Measurements from ENCODE around the gene PRODH. TPM values are rescaled to one million over a fixed set of nuclear protein-coding genes. Genes with fewer than 3 reads are reported as not detected.
A peak's percentile ranks its signal among the peaks of the same experiment; 100 is the strongest.
"Not testable (repeated sequence)": the region's sequence is repeated elsewhere in the genome, so short reads cannot be mapped to it uniquely, and the experiment has no call there.

PRODH gene
- total RNA-seq, 2 donors from 2014 or later = 0.76 to 1.1 TPM

- ATAC-seq (replicated peaks in 1 of 2) = peak; percentile 73 to 77
- H3K36me3 Mint-ChIP-seq (ENCODE audit: insufficient read depth in 2 of 2) = not testable (repeated sequence)
Observed at GRCh38 chr22:18954303-18954989, 18.4 kb upstream of the PRODH start.

GRCh38 chr22:18953128-18953527 lies 17.0 kb upstream of the PRODH start:
- not testable (repeated sequence) for H3K4me3 Mint-ChIP-seq; H3K27me3 Mint-ChIP-seq (ENCODE audit: low read depth); H3K36me3 Mint-ChIP-seq (ENCODE audit: insufficient read depth in 2 of 2); H3K27ac Mint-ChIP-seq; ATAC-seq (replicated peaks in 1 of 2); H3K9me3 Mint-ChIP-seq; DNase-seq; H3K4me1 Mint-ChIP-seq (ENCODE audit: low read depth)

More at GRCh38 chr22:18954303-18954989, 18.4 kb upstream of the PRODH start:
- H3K27ac Mint-ChIP-seq; H3K9me3 Mint-ChIP-seq; H3K4me1 Mint-ChIP-seq (ENCODE audit: low read depth); H3K4me3 Mint-ChIP-seq; H3K27me3 Mint-ChIP-seq (ENCODE audit: low read depth): not testable (repeated sequence)
- peak; percentile 61 to 75 for DNase-seq

- Mint-ChIP-seq H3K27ac (no peak overlapping the region), H3K4me1 (ENCODE audit: low read depth) (no peaks in the 10 kb centered on the region), H3K27me3 (ENCODE audit: low read depth) (peaks cover 9% of the 10 kb centered on the region), H3K4me3 (no peak overlapping the region), H3K9me3 (no peaks in the 10 kb centered on the region), H3K36me3 (ENCODE audit: insufficient read depth in 2 of 2) (no peaks in the 10 kb centered on the region)
- no peak for DNase-seq
- ATAC-seq (replicated peaks in 1 of 2) = no peak
Observed at GRCh38 chr22:18952022-18952421, 15.9 kb upstream of the PRODH start.

- Mint-ChIP-seq H3K27ac (no peak overlapping the region), H3K27me3 (ENCODE audit: low read depth) (peaks cover 9% of the 10 kb centered on the region), H3K4me1 (ENCODE audit: low read depth) (no peaks in the 10 kb centered on the region), H3K9me3 (no peaks in the 10 kb centered on the region), H3K4me3 (no peak overlapping the region), H3K36me3 (ENCODE audit: insufficient read depth in 2 of 2) (no peaks in the 10 kb centered on the region)
- DNase-seq (no peak), ATAC-seq (replicated peaks in 1 of 2) (no peak)
Observed at GRCh38 chr22:18950141-18950540, 14.0 kb upstream of the PRODH start.

GRCh38 chr22:18947905-18948304 lies 11.8 kb upstream of the PRODH start:
- ATAC-seq (replicated peaks in 1 of 2) (no peak), DNase-seq (no peak)
- H3K27ac Mint-ChIP-seq = no peak overlapping the region
- H3K36me3 Mint-ChIP-seq (ENCODE audit: insufficient read depth in 2 of 2) = no peaks in the 10 kb centered on the region
- peaks cover 9% of the 10 kb centered on the region for H3K27me3 Mint-ChIP-seq (ENCODE audit: low read depth)
- no peak overlapping the region for H3K4me3 Mint-ChIP-seq
- H3K4me1 Mint-ChIP-seq (ENCODE audit: low read depth) = no peaks in the 10 kb centered on the region
- H3K9me3 Mint-ChIP-seq = no peaks in the 10 kb centered on the region

- not testable (repeated sequence) for H3K27me3 Mint-ChIP-seq (ENCODE audit: low read depth); H3K4me1 Mint-ChIP-seq (ENCODE audit: low read depth); DNase-seq
Observed at GRCh38 chr22:18947105-18947504, 11.0 kb upstream of the PRODH start.

GRCh38 chr22:18938691-18939090 lies 2.6 kb upstream of the PRODH start:
- not testable (repeated sequence) for H3K36me3 Mint-ChIP-seq (ENCODE audit: insufficient read depth in 2 of 2); H3K27me3 Mint-ChIP-seq (ENCODE audit: low read depth); H3K4me1 Mint-ChIP-seq (ENCODE audit: low read depth); ATAC-seq (replicated peaks in 1 of 2); DNase-seq; H3K4me3 Mint-ChIP-seq; H3K27ac Mint-ChIP-seq; H3K9me3 Mint-ChIP-seq

More at GRCh38 chr22:18947105-18947504, 11.0 kb upstream of the PRODH start:
- not testable (repeated sequence) for H3K4me3 Mint-ChIP-seq; H3K27ac Mint-ChIP-seq; H3K9me3 Mint-ChIP-seq; ATAC-seq (replicated peaks in 1 of 2); H3K36me3 Mint-ChIP-seq (ENCODE audit: insufficient read depth in 2 of 2)

- not testable (repeated sequence) for H3K36me3 Mint-ChIP-seq (ENCODE audit: insufficient read depth in 2 of 2); H3K4me1 Mint-ChIP-seq (ENCODE audit: low read depth); H3K4me3 Mint-ChIP-seq
Observed at GRCh38 chr22:18934688-18935087, 1.4 kb downstream of the PRODH start.

GRCh38 chr22:18933914-18934313 lies 2.2 kb downstream of the PRODH start:
- Mint-ChIP-seq H3K4me3 (no peak overlapping the region), H3K4me1 (ENCODE audit: low read depth) (no peaks in the 10 kb centered on the region)

More at GRCh38 chr22:18934688-18935087, 1.4 kb downstream of the PRODH start:
- ATAC-seq (replicated peaks in 1 of 2); DNase-seq; H3K9me3 Mint-ChIP-seq; H3K27ac Mint-ChIP-seq; H3K27me3 Mint-ChIP-seq (ENCODE audit: low read depth): not testable (repeated sequence)

GRCh38 chr22:18931905-18932652 lies 4.0 kb downstream of the PRODH start:
- no peak overlapping the region for H3K27ac Mint-ChIP-seq
- no peaks in the 10 kb centered on the region for H3K4me1 Mint-ChIP-seq (ENCODE audit: low read depth)
- no peaks in the 10 kb centered on the region for H3K9me3 Mint-ChIP-seq
- H3K4me3 Mint-ChIP-seq = no peak overlapping the region
- no peak for DNase-seq
- ATAC-seq (replicated peaks in 1 of 2) = peak; percentile 32 to 33
- no peaks in the 10 kb centered on the region for H3K36me3 Mint-ChIP-seq (ENCODE audit: insufficient read depth in 2 of 2)
- no peaks in the 10 kb centered on the region for H3K27me3 Mint-ChIP-seq (ENCODE audit: low read depth)

More at GRCh38 chr22:18933914-18934313, 2.2 kb downstream of the PRODH start:
- no peaks in the 10 kb centered on the region for H3K36me3 Mint-ChIP-seq (ENCODE audit: insufficient read depth in 2 of 2)
- no peak overlapping the region for H3K27ac Mint-ChIP-seq
- H3K27me3 Mint-ChIP-seq (ENCODE audit: low read depth) = no peaks in the 10 kb centered on the region
- DNase-seq (no peak), ATAC-seq (replicated peaks in 1 of 2) (peak; percentile 36 to 55)
- no peaks in the 10 kb centered on the region for H3K9me3 Mint-ChIP-seq

GRCh38 chr22:18929459-18929858 lies 6.6 kb downstream of the PRODH start:
- Mint-ChIP-seq H3K4me1 (ENCODE audit: low read depth) (no peaks in the 10 kb centered on the region), H3K4me3 (no peak overlapping the region), H3K27me3 (ENCODE audit: low read depth) (no peaks in the 10 kb centered on the region), H3K36me3 (ENCODE audit: insufficient read depth in 2 of 2) (no peaks in the 10 kb centered on the region), H3K27ac (no peak overlapping the region), H3K9me3 (no peaks in the 10 kb centered on the region)
- DNase-seq (no peak), ATAC-seq (replicated peaks in 1 of 2) (no peak)

GRCh38 chr22:18927573-18927972 lies 8.5 kb downstream of the PRODH start:
- Mint-ChIP-seq H3K36me3 (ENCODE audit: insufficient read depth in 2 of 2) (no peaks in the 10 kb centered on the region), H3K27ac (no peak overlapping the region), H3K9me3 (no peaks in the 10 kb centered on the region), H3K4me1 (ENCODE audit: low read depth) (no peaks in the 10 kb centered on the region), H3K27me3 (ENCODE audit: low read depth) (no peaks in the 10 kb centered on the region), H3K4me3 (no peak overlapping the region)
- DNase-seq (no peak), ATAC-seq (replicated peaks in 1 of 2) (no peak)

GRCh38 chr22:18927020-18927419 lies 9.1 kb downstream of the PRODH start:
- Mint-ChIP-seq H3K36me3 (ENCODE audit: insufficient read depth in 2 of 2) (no peaks in the 10 kb centered on the region), H3K27me3 (ENCODE audit: low read depth) (no peaks in the 10 kb centered on the region), H3K9me3 (no peaks in the 10 kb centered on the region), H3K27ac (no peak overlapping the region), H3K4me3 (no peak overlapping the region), H3K4me1 (ENCODE audit: low read depth) (no peaks in the 10 kb centered on the region)
- ATAC-seq (replicated peaks in 1 of 2) (no peak), DNase-seq (no peak)

Data from activated T-cell treated with anti-CD3 and anti-CD28 coated beads, Interleukin-2, amount 50 U/mL, for 72 hours (primary cell).